ENCODE data around the gene TNNC2. TPM values are rescaled to one million over a fixed set of nuclear protein-coding genes. Genes with fewer than 3 reads are reported as not detected.

TNNC2 gene
- total and polyA plus RNA-seq, 2 of the 13 experiments (the other 11 are each of a cell fraction or from before 2014, with no cell fraction given) = 1.8 to 4.7 TPM

- peak; percentile 81 for TF ChIP-seq ZHX2 (IDR thresholded peaks at IDR 0.05; ENCODE audit: low read depth)
- TF ChIP-seq ZHX2 (CRISPR knock-in tag; IDR thresholded peaks at IDR 0.05; ENCODE audit: borderline replicate concordance) = no peak; the same call in 1 of the 2 replicates
- no peak for TF ChIP-seq TCF7L2 (IDR thresholded peaks at IDR 0.05; ENCODE audit: low read depth, low read length)
- peak; percentile 99 for TF ChIP-seq PHF8 (CRISPR knock-in tag; IDR thresholded peaks at IDR 0.05)
- no peak; the same call in 1 of the 2 replicates for TF ChIP-seq ZNF543 (CRISPR knock-in tag; IDR thresholded peaks at IDR 0.05)
- TF ChIP-seq HHEX (CRISPR knock-in tag; IDR thresholded peaks at IDR 0.05) = no peak; the same call in 1 of the 2 replicates
- TF ChIP-seq SP2 (CRISPR knock-in tag; IDR thresholded peaks at IDR 0.05) = peak; percentile 100
- no peak; the same call in 1 of the 2 replicates for TF ChIP-seq AHR (CRISPR knock-in tag; IDR thresholded peaks at IDR 0.05)
- peak; percentile 57 to 96; a peak in 3 of 4 replicates for TF ChIP-seq NR2F1 (CRISPR knock-in tag; IDR thresholded peaks at IDR 0.05)
- no peak for TF ChIP-seq SKI (IDR thresholded peaks at IDR 0.05; ENCODE audit: partially characterized antibody)
- TF ChIP-seq POGZ (CRISPR knock-in tag; IDR thresholded peaks at IDR 0.05) = peak; percentile 86
- no peak for TF ChIP-seq ATF7 (IDR thresholded peaks at IDR 0.05)
- TF ChIP-seq ATF7 (CRISPR knock-in tag; IDR thresholded peaks at IDR 0.05) = no peak; the same call in 1 of the 2 replicates
- peak; percentile 66 for TF ChIP-seq HNF4A (CRISPR knock-in tag; IDR thresholded peaks at IDR 0.05)
- no peak for TF ChIP-seq GTF3A (CRISPR knock-in tag; conservative IDR thresholded peaks at IDR 0.05)
- TF ChIP-seq MTF2 (CRISPR knock-in tag; IDR thresholded peaks at IDR 0.05; ENCODE audit: borderline replicate concordance) = no peak
- peak; percentile 84 for TF ChIP-seq SP4 (CRISPR knock-in tag; IDR thresholded peaks at IDR 0.05)
- TF ChIP-seq PBX3 (CRISPR knock-in tag; IDR thresholded peaks at IDR 0.05; ENCODE audit: borderline replicate concordance) = peak; percentile 100
- TF ChIP-seq ZKSCAN5 (CRISPR knock-in tag; IDR thresholded peaks at IDR 0.05) = no peak
- peak; percentile 84 for TF ChIP-seq ZNF264 (CRISPR knock-in tag; IDR thresholded peaks at IDR 0.05)
- TF ChIP-seq MLX (CRISPR knock-in tag; IDR thresholded peaks at IDR 0.05) = peak; percentile 65
- TF ChIP-seq KAT2B (IDR thresholded peaks at IDR 0.05; ENCODE audit: borderline replicate concordance, low read depth, low read length) = no peak
- peak; percentile 100 for TF ChIP-seq NFYC (CRISPR knock-in tag; IDR thresholded peaks at IDR 0.05)
- TF ChIP-seq ZNF879 (CRISPR knock-in tag; IDR thresholded peaks at IDR 0.05) = peak; percentile 95; the same call in 1 of the 2 replicates
- TF ChIP-seq ZC3H13 (CRISPR knock-in tag; IDR thresholded peaks at IDR 0.05) = no peak
Measured at GRCh38 chr20:45857114-45857881, 30.2 kb upstream of the TNNC2 start, which contains the start of the genes ACOT8 and ZSWIM3 (continued).
